SK-N-SH treated with all-trans-retinoic acid at 6 μM for 48 hours (cell line): ENCODE results near the gene LPGAT1.
"Not testable (repeated sequence)": the region's sequence is repeated elsewhere in the genome, so short reads cannot be mapped to it uniquely, and the experiment has no call there.

Source experiments
- ATAC-seq: fragments of 200-7000 bp; cut with Tn5 transposase; 3 replicates; pipeline ENCODE4 v1.9.1; 2020; ENCODE audit warnings: mild to moderate bottlenecking, moderate library complexity
- BACH2 ChIP-seq: fragments of 250-450 bp; sonication (Bioruptor Pico); IDR thresholded peaks from 2 replicates; pipeline ENCODE4 v1.9.0; 2021; ENCODE audit warnings: mild to moderate bottlenecking, borderline replicate concordance
- CREB5 ChIP-seq: fragments of 250-450 bp; sonication (Bioruptor Pico); IDR thresholded peaks from 2 replicates; pipeline ENCODE4 v1.5.1; 2020; ENCODE audit warnings: low read depth, mild to moderate bottlenecking, moderate library complexity
- CSDC2 ChIP-seq: fragments of 250-450 bp; sonication (Bioruptor Pico); IDR thresholded peaks from 2 replicates; pipeline ENCODE4 v1.5.0; 2020; ENCODE audit warnings: mild to moderate bottlenecking, moderate library complexity
- CSRNP3 ChIP-seq: fragments of 250-450 bp; sonication (Bioruptor Pico); IDR thresholded peaks from 2 replicates; pipeline ENCODE4 v1.5.1; 2021; ENCODE audit warnings: mild to moderate bottlenecking, moderate library complexity
- GLIS3 ChIP-seq: fragments of 250-450 bp; sonication (Bioruptor Pico); IDR thresholded peaks from 2 replicates; pipeline ENCODE4 v1.5.0; 2020; ENCODE audit warnings: mild to moderate bottlenecking, moderate library complexity
- ISL1 ChIP-seq: fragments of 250-450 bp; sonication (Bioruptor Pico); IDR thresholded peaks from 2 replicates; pipeline ENCODE4 v2.1.2; 2022; ENCODE audit warnings: mild to moderate bottlenecking, moderate library complexity
- OSR1 ChIP-seq: fragments of 250-450 bp; sonication (Bioruptor Pico); IDR thresholded peaks from 2 replicates; pipeline ENCODE4 v1.8.0; 2022; ENCODE audit warnings: moderate library complexity, mild to moderate bottlenecking, inconsistent platforms
- PPARA ChIP-seq: fragments of 250-450 bp; sonication (Bioruptor Pico); IDR thresholded peaks from 2 replicates; pipeline ENCODE4 v1.5.0; 2020; ENCODE audit warnings: mild to moderate bottlenecking, borderline replicate concordance
- RARB ChIP-seq: fragments of 250-450 bp; sonication (Bioruptor Pico); IDR thresholded peaks from 2 replicates; pipeline ENCODE4 v1.8.0; 2021; ENCODE audit warnings: mild to moderate bottlenecking, moderate library complexity
- SNAI2 ChIP-seq: fragments of 250-450 bp; sonication (Bioruptor Pico); IDR thresholded peaks from 2 replicates; pipeline ENCODE4 v1.5.0; 2020; ENCODE audit warnings: mild to moderate bottlenecking, moderate library complexity
- TCF4 ChIP-seq: fragments of 250-450 bp; sonication (Bioruptor Pico); IDR thresholded peaks from 2 replicates; pipeline ENCODE4 v1.8.0; 2021; ENCODE audit warnings: mild to moderate bottlenecking, moderate library complexity, borderline replicate concordance
- TOX ChIP-seq: fragments of 250-450 bp; sonication (Bioruptor Pico); IDR thresholded peaks from 2 replicates; pipeline ENCODE4 v1.8.0; 2021; ENCODE audit warnings: mild to moderate bottlenecking, moderate library complexity, borderline replicate concordance
- ZFP3 ChIP-seq: fragments of 250-450 bp; sonication (Bioruptor Pico); IDR thresholded peaks from 2 replicates; pipeline ENCODE4 v1.5.0; 2020; ENCODE audit warnings: mild to moderate bottlenecking, moderate library complexity
- ZFP30 ChIP-seq: fragments of 450-650 bp; formaldehyde crosslinking; IDR thresholded peaks from 2 replicates; pipeline ENCODE4 v1.5.0; 2022; ENCODE audit warnings: mild to moderate bottlenecking, moderate library complexity
- ZNF565 ChIP-seq: fragments of 450-650 bp; formaldehyde crosslinking; conservative IDR thresholded peaks from 2 replicates; pipeline ENCODE4 v1.5.0; 2020; ENCODE audit warnings: low read depth, mild to moderate bottlenecking, moderate library complexity
- ZNF70 ChIP-seq: fragments of 450-650 bp; formaldehyde crosslinking; IDR thresholded peaks from 2 replicates; pipeline ENCODE4 v1.5.0; 2020; ENCODE audit warnings: mild to moderate bottlenecking, moderate library complexity
- ZNF8 ChIP-seq: fragments of 450-650 bp; formaldehyde crosslinking; IDR thresholded peaks from 2 replicates; pipeline ENCODE4 v1.5.0; 2020; ENCODE audit warnings: mild to moderate bottlenecking, moderate library complexity
- TF ChIP-seq, protein P1 (sequence below): fragments of 250-450 bp; sonication (Bioruptor Pico); IDR thresholded peaks from 2 replicates; pipeline ENCODE4 v1.8.0; 2020; ENCODE audit warnings: mild to moderate bottlenecking, moderate library complexity, borderline replicate concordance
- TF ChIP-seq, protein P2 (sequence below): fragments of 250-450 bp; sonication (Bioruptor Pico); IDR thresholded peaks from 2 replicates; pipeline ENCODE4 v1.5.0; 2020; ENCODE audit warnings: mild to moderate bottlenecking, moderate library complexity

The LPGAT1 gene

GRCh38 chr1:211722277-211723175 lies 108.0 kb downstream of the LPGAT1 start:
- no peak for TF ChIP-seq OSR1 (CRISPR knock-in tag)
- no peak for TF ChIP-seq ZNF70
- no peak for TF ChIP-seq ZNF8
- TF ChIP-seq, protein P1, sequence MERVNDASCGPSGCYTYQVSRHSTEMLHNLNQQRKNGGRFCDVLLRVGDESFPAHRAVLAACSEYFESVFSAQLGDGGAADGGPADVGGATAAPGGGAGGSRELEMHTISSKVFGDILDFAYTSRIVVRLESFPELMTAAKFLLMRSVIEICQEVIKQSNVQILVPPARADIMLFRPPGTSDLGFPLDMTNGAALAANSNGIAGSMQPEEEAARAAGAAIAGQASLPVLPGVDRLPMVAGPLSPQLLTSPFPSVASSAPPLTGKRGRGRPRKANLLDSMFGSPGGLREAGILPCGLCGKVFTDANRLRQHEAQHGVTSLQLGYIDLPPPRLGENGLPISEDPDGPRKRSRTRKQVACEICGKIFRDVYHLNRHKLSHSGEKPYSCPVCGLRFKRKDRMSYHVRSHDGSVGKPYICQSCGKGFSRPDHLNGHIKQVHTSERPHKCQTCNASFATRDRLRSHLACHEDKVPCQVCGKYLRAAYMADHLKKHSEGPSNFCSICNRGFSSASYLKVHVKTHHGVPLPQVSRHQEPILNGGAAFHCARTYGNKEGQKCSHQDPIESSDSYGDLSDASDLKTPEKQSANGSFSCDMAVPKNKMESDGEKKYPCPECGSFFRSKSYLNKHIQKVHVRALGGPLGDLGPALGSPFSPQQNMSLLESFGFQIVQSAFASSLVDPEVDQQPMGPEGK (CRISPR knock-in tag): no peak
- TF ChIP-seq GLIS3 (CRISPR knock-in tag): no peak
- no peak for TF ChIP-seq TCF4
- TF ChIP-seq ZFP3 (CRISPR knock-in tag): no peak
- TF ChIP-seq RARB: no peak
- TF ChIP-seq CSDC2 (CRISPR knock-in tag): no peak
- TF ChIP-seq ISL1 (CRISPR knock-in tag): no peak
- TF ChIP-seq CSRNP3 (CRISPR knock-in tag): no peak
- no peak for TF ChIP-seq SNAI2 (CRISPR knock-in tag)
- no peak for ATAC-seq

DNA sequence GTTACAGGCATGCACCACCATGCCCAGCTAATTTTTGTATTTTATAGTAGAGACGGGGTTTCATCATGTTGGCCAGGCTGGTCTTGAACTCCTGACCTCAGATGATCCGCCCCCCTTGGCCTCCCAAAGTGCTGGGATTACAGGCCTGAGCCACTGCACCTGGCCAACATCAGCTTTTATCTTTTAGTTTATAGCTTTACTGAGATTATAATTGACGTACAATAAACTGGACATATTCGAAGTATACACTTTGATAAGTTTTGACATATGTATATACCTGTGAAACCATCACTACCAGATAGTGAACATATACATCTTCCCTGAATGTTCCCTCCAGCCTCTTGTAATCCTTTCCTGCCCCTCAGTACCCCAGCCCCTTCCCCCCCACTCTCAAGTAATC lies 114.0 kb downstream of the LPGAT1 start:
- ATAC-seq: not testable (repeated sequence)

DNA sequence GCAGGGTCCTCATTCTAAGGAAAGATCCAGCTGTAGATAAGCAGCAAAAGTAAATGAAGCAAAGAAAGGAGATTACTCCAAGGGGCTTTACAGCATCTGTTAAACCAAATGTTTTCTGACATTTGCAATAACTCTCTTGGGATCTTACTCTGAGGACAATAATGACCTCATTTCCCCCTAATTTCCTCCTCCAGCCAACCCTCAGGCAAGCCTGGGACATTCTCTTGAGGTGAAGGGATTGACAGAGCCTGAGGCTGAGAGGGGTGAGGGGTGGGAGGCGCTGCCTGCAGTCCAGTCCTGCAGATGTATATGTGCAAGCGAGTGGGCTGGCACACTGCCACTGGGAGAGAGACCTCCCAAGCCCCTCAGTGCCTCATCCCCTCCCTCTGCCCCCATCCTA lies 114.6 kb downstream of the LPGAT1 start:
- no peak for ATAC-seq

GRCh38 chr1:211714154-211714553 lies 116.4 kb downstream of the LPGAT1 start:
- TF ChIP-seq CSDC2 (CRISPR knock-in tag): no peak
- no peak for TF ChIP-seq CREB5 (CRISPR knock-in tag)
- no peak for TF ChIP-seq BACH2 (CRISPR knock-in tag)
- no peak for TF ChIP-seq GLIS3 (CRISPR knock-in tag)
- TF ChIP-seq ZNF565 (CRISPR knock-in tag): no peak
- no peak for TF ChIP-seq ZNF8
- ATAC-seq: no peak

More for the DNA sequence above, 114.6 kb downstream of the LPGAT1 start:
- TF ChIP-seq, protein P1 (CRISPR knock-in tag): no peak
- TF ChIP-seq OSR1 (CRISPR knock-in tag): no peak
- no peak for TF ChIP-seq GLIS3 (CRISPR knock-in tag)
- TF ChIP-seq SNAI2 (CRISPR knock-in tag): no peak
- no peak for TF ChIP-seq ISL1 (CRISPR knock-in tag)
- TF ChIP-seq ZFP30 (CRISPR knock-in tag): no peak
- TF ChIP-seq TOX (CRISPR knock-in tag): no peak
- no peak for TF ChIP-seq ZNF8
- TF ChIP-seq CSDC2 (CRISPR knock-in tag): no peak
- TF ChIP-seq, protein P2, sequence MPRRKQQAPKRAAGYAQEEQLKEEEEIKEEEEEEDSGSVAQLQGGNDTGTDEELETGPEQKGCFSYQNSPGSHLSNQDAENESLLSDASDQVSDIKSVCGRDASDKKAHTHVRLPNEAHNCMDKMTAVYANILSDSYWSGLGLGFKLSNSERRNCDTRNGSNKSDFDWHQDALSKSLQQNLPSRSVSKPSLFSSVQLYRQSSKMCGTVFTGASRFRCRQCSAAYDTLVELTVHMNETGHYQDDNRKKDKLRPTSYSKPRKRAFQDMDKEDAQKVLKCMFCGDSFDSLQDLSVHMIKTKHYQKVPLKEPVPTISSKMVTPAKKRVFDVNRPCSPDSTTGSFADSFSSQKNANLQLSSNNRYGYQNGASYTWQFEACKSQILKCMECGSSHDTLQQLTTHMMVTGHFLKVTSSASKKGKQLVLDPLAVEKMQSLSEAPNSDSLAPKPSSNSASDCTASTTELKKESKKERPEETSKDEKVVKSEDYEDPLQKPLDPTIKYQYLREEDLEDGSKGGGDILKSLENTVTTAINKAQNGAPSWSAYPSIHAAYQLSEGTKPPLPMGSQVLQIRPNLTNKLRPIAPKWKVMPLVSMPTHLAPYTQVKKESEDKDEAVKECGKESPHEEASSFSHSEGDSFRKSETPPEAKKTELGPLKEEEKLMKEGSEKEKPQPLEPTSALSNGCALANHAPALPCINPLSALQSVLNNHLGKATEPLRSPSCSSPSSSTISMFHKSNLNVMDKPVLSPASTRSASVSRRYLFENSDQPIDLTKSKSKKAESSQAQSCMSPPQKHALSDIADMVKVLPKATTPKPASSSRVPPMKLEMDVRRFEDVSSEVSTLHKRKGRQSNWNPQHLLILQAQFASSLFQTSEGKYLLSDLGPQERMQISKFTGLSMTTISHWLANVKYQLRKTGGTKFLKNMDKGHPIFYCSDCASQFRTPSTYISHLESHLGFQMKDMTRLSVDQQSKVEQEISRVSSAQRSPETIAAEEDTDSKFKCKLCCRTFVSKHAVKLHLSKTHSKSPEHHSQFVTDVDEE (CRISPR knock-in tag): no peak
- TF ChIP-seq PPARA (CRISPR knock-in tag): no peak
